EH (cell line): ENCODE measurements around the gene STAB2.
"Not testable (repeated sequence)": the region's sequence is repeated elsewhere in the genome, so short reads cannot be mapped to it uniquely, and the experiment has no call there.

Source experiments
- DNase-seq: peaks from one replicate; pipeline ENCODE4 v3.0.0-alpha.2; 2015; ENCODE audit warnings: low read depth

Gene STAB2

DNA sequence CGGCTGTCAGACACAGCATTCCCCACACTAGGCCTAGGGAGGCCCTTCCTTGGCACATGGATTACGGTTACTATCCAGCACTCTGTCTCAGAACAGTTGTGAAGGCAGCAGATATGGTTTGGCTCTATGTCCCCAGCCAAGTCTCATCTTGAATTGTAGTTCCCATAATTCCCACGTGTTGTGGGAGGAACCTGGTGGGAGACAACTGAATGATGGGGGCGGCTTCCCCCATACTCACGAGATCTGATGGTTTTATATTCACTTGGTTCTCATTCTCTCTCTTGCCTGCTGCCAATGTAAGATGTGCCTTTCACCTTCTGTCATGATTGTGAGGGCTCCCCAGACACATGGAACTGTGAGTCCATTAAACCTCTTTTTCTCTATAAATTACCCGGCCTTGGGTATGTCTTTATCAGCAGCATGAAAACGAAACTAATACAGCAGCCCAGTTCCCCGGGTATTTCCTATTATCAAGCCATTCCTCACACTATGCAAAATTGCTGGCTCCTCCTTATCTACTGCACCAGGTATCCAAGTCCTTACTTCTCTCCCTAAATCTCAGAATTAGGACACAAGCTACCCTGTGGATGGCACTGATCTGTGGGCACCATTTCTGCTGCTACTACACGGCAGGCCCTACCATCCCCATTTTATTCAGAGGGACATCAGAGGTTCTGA lies 220.6 kb downstream of the STAB2 start:
- DNase-seq = no peak

GRCh38 chr12:103808239-103808880 lies 221.3 kb downstream of the STAB2 start:
- no peak for DNase-seq

GRCh38 chr12:103809154-103809553 lies 222.1 kb downstream of the STAB2 start:
- no peak for DNase-seq

DNA sequence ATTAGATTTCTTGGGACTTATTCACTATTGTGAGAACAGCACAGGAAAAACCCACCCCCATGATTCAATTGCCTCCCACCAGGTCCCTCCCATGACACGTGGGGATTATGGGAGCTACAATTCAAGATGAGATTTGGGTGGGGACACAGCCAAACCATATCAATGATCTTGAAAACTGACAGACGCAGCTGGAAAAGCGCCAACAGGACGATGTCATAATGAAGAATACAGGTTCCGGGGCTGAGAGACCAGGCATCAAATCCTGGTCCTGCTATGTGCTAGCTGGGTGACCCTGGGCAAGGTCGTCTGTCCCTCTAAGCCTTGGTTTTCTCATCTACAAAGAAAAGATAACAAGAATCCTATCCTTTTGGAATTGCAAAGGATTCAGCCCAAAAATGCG lies 222.6 kb downstream of the STAB2 start:
- not testable (repeated sequence) for DNase-seq

DNA sequence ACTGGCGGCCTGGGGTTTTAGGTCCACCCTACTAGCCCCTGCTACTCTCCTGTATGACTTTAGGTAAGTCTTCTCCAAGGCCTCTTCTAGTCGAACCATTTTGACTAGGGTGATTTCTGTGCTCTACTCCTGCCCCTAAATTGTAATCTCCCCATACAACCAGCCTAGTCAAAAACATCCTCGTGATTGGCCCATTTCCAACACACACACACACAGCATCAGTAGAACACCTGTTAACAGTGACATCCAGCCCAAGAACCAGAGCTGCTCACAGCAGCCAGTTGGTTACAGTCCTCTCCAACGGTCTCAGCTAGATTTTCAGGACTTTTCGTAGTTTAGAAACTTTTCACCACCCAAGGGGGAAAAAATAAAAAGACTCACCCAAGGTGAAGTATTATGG lies 223.0 kb downstream of the STAB2 start:
- DNase-seq = no peak

- no peak for DNase-seq
Observed at GRCh38 chr12:103811791-103812190, 224.7 kb downstream of the STAB2 start.

DNA sequence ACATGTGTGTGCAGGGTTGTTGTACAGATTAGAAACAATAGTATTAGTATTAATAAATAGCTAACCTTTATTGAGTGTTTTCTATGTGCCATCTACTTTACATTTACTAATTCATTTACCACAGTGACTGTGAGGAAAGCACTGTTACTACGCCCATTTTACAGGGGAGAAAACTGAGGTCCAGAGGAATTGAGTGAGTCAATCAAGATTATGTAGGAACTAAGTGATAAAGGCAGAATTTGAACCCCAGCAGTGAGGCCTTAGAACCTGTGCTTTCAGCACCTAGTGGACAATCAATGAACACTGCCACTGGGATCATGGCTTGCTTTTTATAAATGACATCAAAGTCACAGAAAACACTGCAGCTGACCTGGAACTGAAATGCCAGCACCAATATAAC lies 225.7 kb downstream of the STAB2 start:
- no peak for DNase-seq

DNA sequence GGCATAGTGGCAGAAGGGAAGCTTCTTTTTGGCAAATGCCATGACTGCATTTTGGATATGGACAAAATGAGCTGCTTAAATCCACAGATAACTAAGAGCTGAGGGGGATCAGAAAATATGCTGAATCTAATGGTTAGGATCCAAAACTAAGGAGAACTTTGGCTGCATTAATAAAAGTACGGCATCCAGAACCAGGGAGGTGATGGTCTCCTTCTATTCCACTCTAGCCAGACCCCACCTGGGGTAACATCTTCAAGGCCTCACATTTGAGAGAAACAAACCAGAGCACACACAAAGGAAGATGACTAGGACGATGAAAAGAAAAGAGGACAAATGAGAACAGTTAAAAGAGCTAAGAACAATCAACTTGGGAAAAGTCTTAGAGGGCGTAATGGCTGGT lies 226.4 kb downstream of the STAB2 start:
- no peak for DNase-seq

- DNase-seq = no peak
Observed at GRCh38 chr12:103813949-103814348, 226.9 kb downstream of the STAB2 start.

GRCh38 chr12:103814436-103814835 lies 227.4 kb downstream of the STAB2 start:
- DNase-seq = peak; percentile 21
